Stomach smooth muscle (tissue), 2 donors: ENCODE data around the gene IL2RA.
"Not testable (repeated sequence)": the region's sequence is repeated elsewhere in the genome, so short reads cannot be mapped to it uniquely, and the experiment has no call there.

Source experiments
- H3K27ac ChIP-seq: one replicate; pipeline ENCODE4 v1.7.0; 2013; ENCODE audit warnings: mild to moderate bottlenecking, low read length, inconsistent platforms
- H3K27me3 ChIP-seq, 2 donors: one replicate each; pipeline ENCODE4 v1.7.0; 2013; ENCODE audit warnings: low read length in 2 of 2; ENCODE audit not compliant: insufficient read depth in 2 of 2, control insufficient read depth in 1 of 2
- H3K36me3 ChIP-seq, 2 donors: one replicate each; pipeline ENCODE4 v1.7.0; 2013; ENCODE audit warnings: low read length in 2 of 2; ENCODE audit not compliant: control insufficient read depth in 2 of 2, insufficient read depth in 2 of 2
- H3K4me1 ChIP-seq: one replicate; pipeline ENCODE4 v1.7.0; 2013; ENCODE audit warnings: low read length; ENCODE audit not compliant: control insufficient read depth, insufficient read depth
- H3K4me3 ChIP-seq, 2 donors: one replicate each; pipeline ENCODE4 v1.7.0; 2013; ENCODE audit warnings: low read length in 2 of 2
- H3K9ac ChIP-seq, 2 donors: one replicate each; pipeline ENCODE4 v1.7.0; 2013; ENCODE audit warnings: low read length in 2 of 2, mild to moderate bottlenecking in 1 of 2
- H3K9me3 ChIP-seq, 2 donors: one replicate each; pipeline ENCODE4 v1.7.0; 2013; ENCODE audit warnings: low read length in 2 of 2; ENCODE audit not compliant: control insufficient read depth in 2 of 2
- donor health status: healthy.
- donor health status: Pancreatic carcinoma.

IL2RA gene

GRCh38 chr10:6062101-6062771, at the start of gene IL2RA:
TSS of gene IL2RA (minus strand) at chr10:6062367. CDS start at chr10:6062151, 216 bp downstream.
- Histone ChIP-seq H3K27ac (no peak within 1 kb of the TSS), H3K36me3 (no peaks in the 10 kb centered on the region), H3K27me3 (no peaks in the 10 kb centered on the region), H3K4me1 (no peaks in the 10 kb centered on the region), H3K4me3 (no peak within 1 kb of the TSS), H3K9ac (no peak within 1 kb of the TSS), H3K9me3 (no peaks in the 10 kb centered on the region)

GRCh38 chr10:6110136-6110535, 48.0 kb upstream of the IL2RA start:
- H3K4me3 ChIP-seq = no peak overlapping the region
- H3K36me3 ChIP-seq = peaks cover 60 to 62% of the 10 kb centered on the region in 2 donors
- no peaks in the 10 kb centered on the region for H3K27me3 ChIP-seq
- no peaks in the 10 kb centered on the region for H3K4me1 ChIP-seq
- no peak overlapping the region for H3K27ac ChIP-seq
- no peaks in the 10 kb centered on the region for H3K9me3 ChIP-seq
- no peak overlapping the region for H3K9ac ChIP-seq

- H3K4me1 ChIP-seq = no peaks in the 10 kb centered on the region
- no peak overlapping the region for H3K9ac ChIP-seq
- no peaks in the 10 kb centered on the region for H3K27me3 ChIP-seq
- peaks cover 58 to 59% of the 10 kb centered on the region in 2 donors for H3K36me3 ChIP-seq
- no peak overlapping the region for H3K4me3 ChIP-seq
- H3K27ac ChIP-seq = no peak overlapping the region
- H3K9me3 ChIP-seq = no peaks in the 10 kb centered on the region
These were observed 47.2 kb upstream of the IL2RA start for GRCh38 chr10:6109444-6109775.

- H3K9ac ChIP-seq = no peak overlapping the region
- H3K4me3 ChIP-seq = no peak overlapping the region
- no peak overlapping the region for H3K27ac ChIP-seq
- H3K9me3 ChIP-seq = no peaks in the 10 kb centered on the region
- no peaks in the 10 kb centered on the region for H3K4me1 ChIP-seq
- peaks cover 54 to 55% of the 10 kb centered on the region in 2 donors for H3K36me3 ChIP-seq
- H3K27me3 ChIP-seq = no peaks in the 10 kb centered on the region
These were observed 46.7 kb upstream of the IL2RA start for GRCh38 chr10:6108631-6109443.

- Histone ChIP-seq H3K27me3 (no peaks in the 10 kb centered on the region), H3K4me3 (no peak overlapping the region), H3K9me3 (no peaks in the 10 kb centered on the region), H3K9ac (no peak overlapping the region), H3K36me3 (peaks cover 48 to 50% of the 10 kb centered on the region in 2 donors), H3K27ac (no peak overlapping the region), H3K4me1 (no peaks in the 10 kb centered on the region)
These were observed 45.9 kb upstream of the IL2RA start for GRCh38 chr10:6108072-6108471.

GRCh38 chr10:6107616-6108015, 45.4 kb upstream of the IL2RA start:
- peaks cover 49 to 50% of the 10 kb centered on the region in 2 donors for H3K36me3 ChIP-seq

GRCh38 chr10:6103591-6103990, 41.4 kb upstream of the IL2RA start:
- no peaks in the 10 kb centered on the region for H3K9me3 ChIP-seq
- no peak overlapping the region for H3K9ac ChIP-seq
- no peaks in the 10 kb centered on the region for H3K4me1 ChIP-seq
- no peak overlapping the region for H3K4me3 ChIP-seq
- H3K27me3 ChIP-seq = no peaks in the 10 kb centered on the region
- H3K36me3 ChIP-seq = peaks cover 32 to 43% of the 10 kb centered on the region in 2 donors
- H3K27ac ChIP-seq = no peak overlapping the region

More at GRCh38 chr10:6107616-6108015, 45.4 kb upstream of the IL2RA start:
- H3K9me3 ChIP-seq, H3K4me3 ChIP-seq, H3K9ac ChIP-seq, H3K4me1 ChIP-seq, H3K27ac ChIP-seq, H3K27me3 ChIP-seq: not testable (repeated sequence)

GRCh38 chr10:6102128-6102527, 40.0 kb upstream of the IL2RA start:
- H3K4me3 ChIP-seq = no peak overlapping the region
- no peak overlapping the region for H3K9ac ChIP-seq
- no peak overlapping the region for H3K27ac ChIP-seq
- no peaks in the 10 kb centered on the region for H3K4me1 ChIP-seq
- no peaks in the 10 kb centered on the region for H3K9me3 ChIP-seq
- H3K36me3 ChIP-seq = peaks cover 32 to 42% of the 10 kb centered on the region in 2 donors
- no peaks in the 10 kb centered on the region for H3K27me3 ChIP-seq

- no peaks in the 10 kb centered on the region for H3K27me3 ChIP-seq
- H3K4me1 ChIP-seq = no peaks in the 10 kb centered on the region
- no peak overlapping the region for H3K4me3 ChIP-seq
- no peaks in the 10 kb centered on the region for H3K9me3 ChIP-seq
- no peak overlapping the region for H3K27ac ChIP-seq
- H3K36me3 ChIP-seq = peaks cover 27 to 36% of the 10 kb centered on the region in 2 donors
- no peak overlapping the region for H3K9ac ChIP-seq
These were observed 39.0 kb upstream of the IL2RA start for GRCh38 chr10:6101181-6101580.

GRCh38 chr10:6100370-6100769, 38.2 kb upstream of the IL2RA start:
- Histone ChIP-seq H3K27me3 (no peaks in the 10 kb centered on the region), H3K36me3 (peaks cover 23 to 31% of the 10 kb centered on the region in 2 donors), H3K4me3 (no peak overlapping the region), H3K4me1 (no peaks in the 10 kb centered on the region), H3K9ac (no peak overlapping the region), H3K9me3 (no peaks in the 10 kb centered on the region), H3K27ac (no peak overlapping the region)

- Histone ChIP-seq H3K4me3 (no peak overlapping the region), H3K36me3 (peaks cover 23 to 27% of the 10 kb centered on the region in 2 donors), H3K4me1 (no peaks in the 10 kb centered on the region), H3K9ac (no peak overlapping the region), H3K27me3 (no peaks in the 10 kb centered on the region), H3K27ac (no peak overlapping the region), H3K9me3 (no peaks in the 10 kb centered on the region)
These were observed 36.0 kb upstream of the IL2RA start for GRCh38 chr10:6098156-6098555.
